ENCODE results near the gene RHBDL1. TPM values are rescaled to one million over a fixed set of nuclear protein-coding genes. Genes with fewer than 3 reads are reported as not detected.
A peak's percentile ranks its signal among the peaks of the same experiment; 100 is the strongest.

Gene RHBDL1
- total RNA-seq, 1 donor from 2014 or later, result 1.7 TPM

- Histone ChIP-seq H3K4me3 (no peak overlapping the region), H3K27me3 (no peaks in the 10 kb centered on the region), H3K4me1 (peaks cover 60% of the 10 kb centered on the region), H3K27ac (no peak overlapping the region), H3K36me3 (no peaks in the 10 kb centered on the region), H3K9me3 (no peaks in the 10 kb centered on the region)
- TF ChIP-seq POLR2A (IDR thresholded peaks at IDR 0.05) (no peak), POLR2AphosphoS5 (IDR thresholded peaks at IDR 0.05; ENCODE audit: insufficient read depth in 1 of 2, low read depth in 1 of 2) (no peak)
- TF ChIP-seq, protein P1, sequence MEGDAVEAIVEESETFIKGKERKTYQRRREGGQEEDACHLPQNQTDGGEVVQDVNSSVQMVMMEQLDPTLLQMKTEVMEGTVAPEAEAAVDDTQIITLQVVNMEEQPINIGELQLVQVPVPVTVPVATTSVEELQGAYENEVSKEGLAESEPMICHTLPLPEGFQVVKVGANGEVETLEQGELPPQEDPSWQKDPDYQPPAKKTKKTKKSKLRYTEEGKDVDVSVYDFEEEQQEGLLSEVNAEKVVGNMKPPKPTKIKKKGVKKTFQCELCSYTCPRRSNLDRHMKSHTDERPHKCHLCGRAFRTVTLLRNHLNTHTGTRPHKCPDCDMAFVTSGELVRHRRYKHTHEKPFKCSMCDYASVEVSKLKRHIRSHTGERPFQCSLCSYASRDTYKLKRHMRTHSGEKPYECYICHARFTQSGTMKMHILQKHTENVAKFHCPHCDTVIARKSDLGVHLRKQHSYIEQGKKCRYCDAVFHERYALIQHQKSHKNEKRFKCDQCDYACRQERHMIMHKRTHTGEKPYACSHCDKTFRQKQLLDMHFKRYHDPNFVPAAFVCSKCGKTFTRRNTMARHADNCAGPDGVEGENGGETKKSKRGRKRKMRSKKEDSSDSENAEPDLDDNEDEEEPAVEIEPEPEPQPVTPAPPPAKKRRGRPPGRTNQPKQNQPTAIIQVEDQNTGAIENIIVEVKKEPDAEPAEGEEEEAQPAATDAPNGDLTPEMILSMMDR (IDR thresholded peaks at IDR 0.05), result no peak
- intact Hi-C loops (cut with DNase I), result loop anchor here (10.0 kb wide), 1 partner anchor 262 kb away; the partner anchor contains the start of gene PGAP6
- no peak for DNase-seq (ENCODE audit: extremely low spot score in 2 of 2)
Measured at GRCh38 chr16:646679-647172, 28.7 kb upstream of the RHBDL1 start.

- TF ChIP-seq POLR2AphosphoS5 (IDR thresholded peaks at IDR 0.05; ENCODE audit: insufficient read depth in 1 of 2, low read depth in 1 of 2) (no peak), POLR2A (IDR thresholded peaks at IDR 0.05) (no peak)
- TF ChIP-seq, protein P1 (IDR thresholded peaks at IDR 0.05), result no peak
Measured at GRCh38 chr16:647173-647902, 28.1 kb upstream of the RHBDL1 start.

GRCh38 chr16:648071-648780, 27.2 kb upstream of the RHBDL1 start:
- peaks cover 51% of the 10 kb centered on the region for H3K4me1 ChIP-seq
- peak overlapping the region; percentile 62 to 72 for H3K4me3 ChIP-seq
- no peaks in the 10 kb centered on the region for H3K27me3 ChIP-seq
- H3K27ac ChIP-seq, result peak overlapping the region; percentile 75
- no peak for TF ChIP-seq POLR2AphosphoS5 (IDR thresholded peaks at IDR 0.05; ENCODE audit: insufficient read depth in 1 of 2, low read depth in 1 of 2)
- TF ChIP-seq, protein P1 (IDR thresholded peaks at IDR 0.05), result no peak
- no peak for TF ChIP-seq POLR2A (IDR thresholded peaks at IDR 0.05)
- no peaks in the 10 kb centered on the region for H3K9me3 ChIP-seq
- H3K36me3 ChIP-seq, result no peaks in the 10 kb centered on the region
- DNase-seq (ENCODE audit: extremely low spot score in 2 of 2), result no peak
- intact Hi-C loops (cut with DNase I), result loop anchor here (10.0 kb wide), 1 partner anchor 263 kb away; the partner anchor contains the start of gene PGAP6

More at GRCh38 chr16:647173-647902, 28.1 kb upstream of the RHBDL1 start:
- no peaks in the 10 kb centered on the region for H3K27me3 ChIP-seq
- H3K9me3 ChIP-seq, result no peaks in the 10 kb centered on the region
- H3K27ac ChIP-seq, result no peak overlapping the region
- DNase-seq (ENCODE audit: extremely low spot score in 2 of 2), result no peak
- H3K4me1 ChIP-seq, result peaks cover 59% of the 10 kb centered on the region
- intact Hi-C loops (cut with DNase I), result loop anchor here (10.0 kb wide), 1 partner anchor 263 kb away; the partner anchor contains the start of gene PGAP6
- H3K4me3 ChIP-seq, result no peak overlapping the region
- H3K36me3 ChIP-seq, result no peaks in the 10 kb centered on the region

DNA sequence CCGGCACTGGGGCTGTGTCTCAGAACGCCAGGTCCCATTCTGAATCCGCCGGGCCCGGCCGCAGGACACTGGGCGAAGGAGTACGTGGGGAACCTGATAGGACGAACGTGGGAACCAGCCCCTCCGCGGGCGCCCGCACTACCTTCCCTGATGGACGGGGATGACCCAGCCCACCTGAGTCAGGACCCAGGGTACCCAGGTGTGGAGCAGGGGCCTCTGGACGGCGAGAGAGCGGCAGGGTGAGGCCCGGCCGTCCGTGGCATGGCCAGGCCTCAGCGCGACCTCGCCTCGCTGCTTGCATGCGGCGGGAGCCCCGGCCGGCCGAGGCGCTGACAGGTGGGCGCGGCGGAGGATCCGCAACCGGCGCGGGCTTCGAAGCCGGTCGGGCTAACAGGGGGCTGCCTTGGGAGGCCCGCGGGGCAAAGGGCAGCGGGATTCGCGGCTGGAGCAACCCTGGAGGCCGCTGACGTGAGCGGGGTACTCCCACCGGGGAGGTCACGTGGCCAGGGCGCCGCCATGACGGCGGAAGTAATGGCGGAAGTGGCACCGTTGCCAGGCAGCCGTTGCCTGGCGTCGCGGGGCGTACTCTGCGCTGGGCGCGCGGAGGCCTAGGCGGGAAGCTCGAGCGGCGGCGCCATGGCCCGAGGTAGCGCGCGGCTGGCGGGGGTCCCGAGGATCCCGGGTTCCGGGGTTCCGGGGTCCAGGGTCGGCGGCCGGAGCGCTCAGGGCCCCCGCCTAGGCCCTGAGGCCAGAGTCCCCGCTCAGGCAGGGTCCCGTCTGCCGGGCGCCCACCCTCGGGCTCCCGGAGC, 26.5 kb upstream of the RHBDL1 start, which contains the start of gene WDR90:
Gene WDR90, plus strand, starts transcription at position 585 of the 809 bp plus-strand sequence. Its CDS starts 52 bp downstream, at position 637.
- intact Hi-C loops (cut with DNase I), result loop anchor here (10.0 kb wide), 1 partner anchor 264 kb away; the partner anchor contains the start of gene PGAP6
- H3K9me3 ChIP-seq, result no peaks in the 10 kb centered on the region
- H3K36me3 ChIP-seq, result no peaks in the 10 kb centered on the region
- DNase-seq (ENCODE audit: extremely low spot score in 2 of 2), result no peak
- peaks cover 43% of the 10 kb centered on the region for H3K4me1 ChIP-seq
- H3K27ac ChIP-seq, result peak within 1 kb of the TSS; percentile 75
- no peaks in the 10 kb centered on the region for H3K27me3 ChIP-seq
- peak within 1 kb of the TSS; percentile 62 to 72 for H3K4me3 ChIP-seq
- peak in 1 of 2 donors; percentile 39 for TF ChIP-seq POLR2A (IDR thresholded peaks at IDR 0.05)
- TF ChIP-seq POLR2AphosphoS5 (IDR thresholded peaks at IDR 0.05; ENCODE audit: insufficient read depth in 1 of 2, low read depth in 1 of 2), result peak in 1 of 2 donors; percentile 71
- TF ChIP-seq, protein P1 (IDR thresholded peaks at IDR 0.05), result no peak

Data from vagina (tissue), 2 donors.